ENCODE results near the gene MAP1S.

The MAP1S gene, protein sequence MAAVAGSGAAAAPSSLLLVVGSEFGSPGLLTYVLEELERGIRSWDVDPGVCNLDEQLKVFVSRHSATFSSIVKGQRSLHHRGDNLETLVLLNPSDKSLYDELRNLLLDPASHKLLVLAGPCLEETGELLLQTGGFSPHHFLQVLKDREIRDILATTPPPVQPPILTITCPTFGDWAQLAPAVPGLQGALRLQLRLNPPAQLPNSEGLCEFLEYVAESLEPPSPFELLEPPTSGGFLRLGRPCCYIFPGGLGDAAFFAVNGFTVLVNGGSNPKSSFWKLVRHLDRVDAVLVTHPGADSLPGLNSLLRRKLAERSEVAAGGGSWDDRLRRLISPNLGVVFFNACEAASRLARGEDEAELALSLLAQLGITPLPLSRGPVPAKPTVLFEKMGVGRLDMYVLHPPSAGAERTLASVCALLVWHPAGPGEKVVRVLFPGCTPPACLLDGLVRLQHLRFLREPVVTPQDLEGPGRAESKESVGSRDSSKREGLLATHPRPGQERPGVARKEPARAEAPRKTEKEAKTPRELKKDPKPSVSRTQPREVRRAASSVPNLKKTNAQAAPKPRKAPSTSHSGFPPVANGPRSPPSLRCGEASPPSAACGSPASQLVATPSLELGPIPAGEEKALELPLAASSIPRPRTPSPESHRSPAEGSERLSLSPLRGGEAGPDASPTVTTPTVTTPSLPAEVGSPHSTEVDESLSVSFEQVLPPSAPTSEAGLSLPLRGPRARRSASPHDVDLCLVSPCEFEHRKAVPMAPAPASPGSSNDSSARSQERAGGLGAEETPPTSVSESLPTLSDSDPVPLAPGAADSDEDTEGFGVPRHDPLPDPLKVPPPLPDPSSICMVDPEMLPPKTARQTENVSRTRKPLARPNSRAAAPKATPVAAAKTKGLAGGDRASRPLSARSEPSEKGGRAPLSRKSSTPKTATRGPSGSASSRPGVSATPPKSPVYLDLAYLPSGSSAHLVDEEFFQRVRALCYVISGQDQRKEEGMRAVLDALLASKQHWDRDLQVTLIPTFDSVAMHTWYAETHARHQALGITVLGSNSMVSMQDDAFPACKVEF

GRCh38 chr19:17718947-17719711, at the start of gene MAP1S:
MAP1S (plus strand) TSS chr19:17719480; CDS start chr19:17719503, 23 bp downstream.
- DNase-seq (ENCODE audit: low read depth in 3 of 3): peak; percentile 31 to 60 (median 44)

GRCh38 chr19:17671906-17672305, 47.4 kb upstream of the MAP1S start:
- DNase-seq (ENCODE audit: low read depth in 3 of 3): no peak

DNA sequence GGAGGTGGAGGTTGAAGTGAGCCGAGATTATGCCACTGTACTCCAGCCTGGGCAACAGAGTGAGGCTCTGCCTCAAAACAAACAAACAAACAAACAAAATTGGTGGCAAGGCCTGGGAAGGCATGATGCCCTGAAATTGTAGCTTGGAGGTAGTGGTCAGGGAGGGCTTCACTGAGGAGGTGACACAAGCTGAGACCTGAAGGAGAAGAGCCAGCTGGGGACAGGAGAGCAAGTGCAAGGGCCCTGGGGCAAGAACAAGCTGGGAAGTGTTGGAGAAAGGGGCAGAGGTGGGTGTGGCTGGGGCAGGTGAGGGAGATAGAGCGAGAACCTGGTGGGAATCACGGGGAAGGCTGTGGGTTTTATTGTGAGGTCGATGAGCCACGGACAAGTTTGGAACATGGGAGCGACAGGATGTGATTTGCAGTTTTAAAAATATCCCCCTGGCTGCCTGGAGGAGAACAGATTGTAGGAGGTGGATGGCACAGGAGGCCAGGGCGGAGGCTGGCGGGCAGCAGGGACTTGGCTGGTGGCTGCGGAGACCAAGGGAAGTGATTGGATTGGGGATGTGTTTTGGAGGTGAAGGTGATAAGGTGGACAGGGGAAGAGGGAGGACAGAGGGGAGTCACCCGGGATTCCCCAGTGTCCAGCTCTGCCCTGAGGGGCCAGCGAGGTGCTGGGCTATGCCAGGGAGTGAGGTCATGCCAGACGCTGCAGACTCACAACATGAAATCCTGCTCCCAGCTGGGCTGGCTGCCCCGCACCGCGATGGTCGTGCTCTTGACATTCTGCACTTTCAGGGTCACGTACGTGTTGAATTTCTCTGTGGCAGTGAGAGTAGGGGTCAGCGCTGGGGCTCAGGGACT, 45.1 kb upstream of the MAP1S start:
- no peak for DNase-seq (ENCODE audit: low read depth in 3 of 3)

DNA sequence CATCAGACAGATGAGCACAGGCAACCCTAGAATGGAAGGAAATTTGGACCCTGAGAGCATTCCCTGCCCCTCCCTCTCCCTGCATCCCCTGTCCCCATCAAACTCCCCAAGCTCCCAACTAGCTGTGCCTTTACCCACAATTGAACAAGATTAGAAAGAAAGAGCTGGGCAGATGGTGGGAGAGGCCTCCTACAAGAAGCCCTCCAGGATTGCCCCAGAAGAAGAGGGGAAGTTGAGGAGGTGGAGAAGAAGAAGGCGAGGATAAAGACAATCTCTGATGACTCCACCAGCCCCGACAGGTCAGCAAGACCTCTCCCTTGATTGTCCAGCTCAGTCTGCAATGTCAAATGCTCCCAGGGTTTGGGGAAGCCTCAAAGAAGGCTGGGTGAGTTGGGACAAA, 43.0 kb upstream of the MAP1S start:
- DNase-seq (ENCODE audit: low read depth in 3 of 3): no peak

- DNase-seq (ENCODE audit: low read depth in 3 of 3): no peak
These were observed 42.3 kb upstream of the MAP1S start for GRCh38 chr19:17677002-17677401.

DNA sequence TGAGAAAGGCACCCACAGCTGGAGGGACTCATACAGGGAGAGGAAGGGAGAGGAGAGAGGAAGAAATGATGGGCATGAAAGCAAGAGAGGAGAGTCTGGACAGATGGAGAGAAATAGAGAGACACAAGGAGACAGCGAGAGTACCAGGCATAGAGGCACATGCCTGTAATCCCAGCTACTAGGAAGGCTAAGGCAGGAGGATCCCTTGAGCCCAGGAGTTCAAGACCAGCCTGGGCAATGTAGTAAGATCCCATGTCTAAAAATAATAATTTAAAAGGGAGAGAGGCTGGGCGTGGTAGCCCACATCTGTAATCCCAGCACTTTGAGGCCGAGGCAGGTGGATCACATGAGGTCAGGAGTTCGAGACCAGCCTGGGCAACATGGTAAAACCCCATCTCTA, 40.4 kb upstream of the MAP1S start:
- no peak for DNase-seq (ENCODE audit: low read depth in 3 of 3)

DNA sequence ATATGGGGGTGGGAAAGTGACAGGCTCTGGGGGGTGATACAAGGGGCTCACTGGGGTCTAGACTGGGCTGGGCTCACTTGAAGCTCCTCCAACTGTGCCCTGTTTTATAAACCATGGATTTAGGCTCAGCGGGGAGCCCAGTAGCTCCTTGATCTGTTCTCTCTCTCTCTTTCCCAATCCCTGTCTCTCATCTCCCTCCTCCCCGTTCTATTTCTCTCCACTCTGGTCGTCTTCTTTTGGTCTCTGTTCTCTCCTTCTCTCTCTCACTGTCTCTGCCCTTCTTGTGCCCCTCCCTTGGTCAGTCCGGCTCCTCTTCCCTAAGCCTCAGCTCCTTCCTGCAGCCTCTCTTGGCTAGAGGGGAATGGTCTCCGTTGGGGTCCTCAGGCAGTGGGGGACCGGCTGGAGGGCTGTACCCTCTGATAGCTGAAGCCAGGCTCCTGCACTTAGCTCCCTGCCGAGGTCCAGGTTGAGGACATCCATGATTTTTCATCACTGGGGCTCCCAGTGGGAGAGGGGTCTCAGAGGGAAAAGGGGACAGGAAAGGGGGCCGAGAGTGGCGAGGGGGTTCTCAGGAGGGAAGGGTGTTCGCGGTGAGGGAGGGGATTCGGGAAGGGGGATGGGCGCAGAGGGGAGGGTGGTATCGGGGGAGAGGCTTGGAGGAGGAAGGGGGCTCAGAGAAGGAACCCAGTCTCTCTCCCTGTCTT, 39.6 kb upstream of the MAP1S start:
- DNase-seq (ENCODE audit: low read depth in 3 of 3): no peak

DNA sequence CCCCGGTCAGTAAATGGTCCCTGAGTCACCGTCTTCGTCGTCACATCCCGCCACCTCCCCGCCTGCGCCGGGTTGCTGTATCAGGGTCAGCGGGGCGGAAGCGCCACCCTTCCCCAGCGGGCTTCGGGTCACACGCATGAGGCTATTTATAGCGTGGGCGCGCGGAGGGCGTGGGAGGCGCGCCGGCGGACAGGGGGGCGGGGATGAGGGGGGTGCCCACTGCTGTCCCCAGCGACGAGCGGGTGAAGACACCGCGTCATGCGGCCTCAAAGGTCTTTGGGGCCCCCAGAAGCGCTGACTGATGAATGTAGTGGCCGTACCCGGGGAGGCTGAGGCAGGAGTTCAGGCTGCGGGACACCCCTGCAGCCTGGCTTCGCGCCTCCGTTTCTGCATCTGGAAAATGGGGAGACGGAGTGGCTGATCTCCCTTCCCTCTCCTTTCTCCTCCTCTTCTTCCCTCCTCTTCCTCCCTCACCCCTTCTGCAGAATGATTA, 39.0 kb upstream of the MAP1S start:
- peak in 1 of 3 experiments; percentile 18 for DNase-seq (ENCODE audit: low read depth in 3 of 3)

DNA sequence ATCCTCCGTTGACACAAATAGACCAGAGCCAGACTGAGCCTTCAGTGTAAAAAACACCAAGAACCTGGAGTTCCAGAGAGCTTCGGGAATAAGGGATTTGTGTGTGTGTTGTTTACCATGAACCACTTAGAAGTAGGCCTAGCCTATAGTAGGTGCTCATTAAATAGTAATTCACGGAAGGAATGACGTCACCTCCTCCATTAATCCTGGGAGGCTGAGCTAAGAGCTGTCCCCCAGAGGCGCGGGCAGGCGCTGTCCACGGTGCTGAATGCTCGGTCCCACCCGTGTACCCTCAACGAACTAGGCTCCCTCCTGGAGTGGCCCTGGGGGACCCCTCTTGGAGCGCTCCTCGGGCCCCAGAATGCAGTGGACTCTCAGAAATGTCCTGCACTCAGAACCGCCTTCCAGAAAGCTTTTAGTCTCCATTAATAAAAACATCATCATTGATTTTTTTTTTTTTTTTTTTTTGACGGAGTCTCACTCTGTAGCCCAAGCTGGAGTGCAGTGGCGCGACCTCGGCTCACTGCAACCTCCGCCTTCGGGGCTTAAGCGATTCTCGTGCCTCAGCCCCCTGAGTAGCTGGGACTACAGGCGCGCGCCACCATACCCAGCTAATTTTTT, 37.7 kb upstream of the MAP1S start:
- no peak for DNase-seq (ENCODE audit: low read depth in 3 of 3)

DNA sequence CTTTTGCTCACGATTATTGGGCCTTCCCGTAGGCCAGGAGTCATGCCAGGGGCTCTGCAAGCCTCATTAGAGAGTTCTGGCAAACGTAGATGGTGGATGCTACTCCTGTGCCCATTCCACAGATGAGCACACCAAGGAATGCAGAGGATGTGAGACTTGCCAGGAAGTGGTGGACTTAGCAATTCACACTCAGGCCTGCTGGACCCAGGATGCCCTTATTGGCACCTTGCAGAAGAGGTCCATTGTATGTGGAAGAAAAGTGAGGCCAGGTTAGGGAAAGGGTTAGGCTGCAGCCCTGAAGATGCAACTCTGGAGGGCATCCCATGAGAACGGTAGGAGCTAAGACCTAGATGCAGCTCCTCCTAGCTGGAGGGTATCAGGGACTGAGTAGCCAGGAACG, 37.0 kb upstream of the MAP1S start:
- no peak for DNase-seq (ENCODE audit: low read depth in 3 of 3)

DNA sequence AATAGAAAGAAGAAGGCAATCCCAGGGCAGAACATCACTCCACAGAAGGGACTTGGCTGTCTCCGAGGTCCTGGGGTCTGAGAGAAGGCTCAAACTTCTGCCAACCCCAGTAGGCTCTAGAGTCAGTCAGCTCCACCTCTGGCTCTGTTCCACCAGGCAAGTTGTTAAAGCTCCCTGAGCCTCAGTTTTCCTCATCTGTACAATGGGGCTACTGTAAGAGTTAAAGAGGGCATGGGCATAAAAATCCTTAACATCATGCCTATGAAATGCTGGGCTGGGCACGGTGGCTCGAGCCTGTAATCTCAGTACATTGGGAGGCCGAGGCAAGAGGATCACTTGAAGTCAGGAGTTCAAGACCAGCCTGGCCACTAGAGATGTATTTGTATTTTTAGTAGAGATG, 36.2 kb upstream of the MAP1S start:
- DNase-seq (ENCODE audit: low read depth in 3 of 3): no peak

DNA sequence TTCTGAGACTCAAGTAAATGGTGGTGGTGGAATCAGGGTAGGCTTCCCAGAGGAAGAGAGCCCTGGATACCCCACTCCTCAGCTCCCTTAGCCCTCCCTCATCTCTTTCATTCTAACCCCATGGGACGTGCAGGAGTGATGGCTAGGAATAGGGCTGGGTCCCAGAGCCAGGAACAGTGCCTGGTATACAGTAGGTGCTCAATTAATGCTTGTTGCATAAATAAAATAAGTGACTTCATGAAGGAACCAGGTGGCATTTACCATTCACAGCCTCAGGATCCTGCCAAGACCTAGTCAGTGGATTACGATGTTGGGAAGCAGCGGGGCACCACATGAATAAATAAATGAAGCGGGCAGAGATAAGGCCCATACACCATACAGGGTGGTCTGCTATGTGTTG, 35.0 kb upstream of the MAP1S start:
- DNase-seq (ENCODE audit: low read depth in 3 of 3): no peak

GRCh38 chr19:17685451-17686022, 33.7 kb upstream of the MAP1S start:
- DNase-seq (ENCODE audit: low read depth in 3 of 3): no peak

DNA sequence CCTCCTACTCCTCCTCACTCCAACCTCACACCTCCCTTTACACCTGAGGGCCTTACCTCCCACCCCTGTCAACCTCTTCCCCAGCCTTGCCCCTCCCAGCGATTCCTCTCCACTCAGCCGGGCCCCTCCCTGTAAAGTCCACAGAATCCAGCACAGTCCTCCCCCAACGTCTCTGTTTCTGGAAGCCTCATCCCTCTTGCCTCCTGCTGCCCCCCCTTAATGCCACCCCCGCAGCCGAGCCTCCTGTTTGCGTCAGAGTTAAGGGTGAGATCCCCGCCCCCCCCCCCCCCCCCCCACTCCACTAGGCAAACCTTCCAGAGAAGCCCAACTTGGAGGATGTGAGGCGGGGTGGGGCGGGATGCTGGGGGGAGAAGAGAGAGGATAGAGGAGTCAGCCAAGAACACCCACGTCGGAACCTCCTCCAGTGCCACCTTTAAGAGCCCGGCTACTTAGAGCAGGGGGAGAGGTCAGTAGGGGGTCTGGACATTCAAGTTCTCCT, 33.2 kb upstream of the MAP1S start:
- no peak for DNase-seq (ENCODE audit: low read depth in 3 of 3)

- DNase-seq (ENCODE audit: low read depth in 3 of 3): no peak
These were observed 32.7 kb upstream of the MAP1S start for GRCh38 chr19:17686592-17687024.

GRCh38 chr19:17687141-17687856, 32.0 kb upstream of the MAP1S start:
- no peak for DNase-seq (ENCODE audit: low read depth in 3 of 3)

DNA sequence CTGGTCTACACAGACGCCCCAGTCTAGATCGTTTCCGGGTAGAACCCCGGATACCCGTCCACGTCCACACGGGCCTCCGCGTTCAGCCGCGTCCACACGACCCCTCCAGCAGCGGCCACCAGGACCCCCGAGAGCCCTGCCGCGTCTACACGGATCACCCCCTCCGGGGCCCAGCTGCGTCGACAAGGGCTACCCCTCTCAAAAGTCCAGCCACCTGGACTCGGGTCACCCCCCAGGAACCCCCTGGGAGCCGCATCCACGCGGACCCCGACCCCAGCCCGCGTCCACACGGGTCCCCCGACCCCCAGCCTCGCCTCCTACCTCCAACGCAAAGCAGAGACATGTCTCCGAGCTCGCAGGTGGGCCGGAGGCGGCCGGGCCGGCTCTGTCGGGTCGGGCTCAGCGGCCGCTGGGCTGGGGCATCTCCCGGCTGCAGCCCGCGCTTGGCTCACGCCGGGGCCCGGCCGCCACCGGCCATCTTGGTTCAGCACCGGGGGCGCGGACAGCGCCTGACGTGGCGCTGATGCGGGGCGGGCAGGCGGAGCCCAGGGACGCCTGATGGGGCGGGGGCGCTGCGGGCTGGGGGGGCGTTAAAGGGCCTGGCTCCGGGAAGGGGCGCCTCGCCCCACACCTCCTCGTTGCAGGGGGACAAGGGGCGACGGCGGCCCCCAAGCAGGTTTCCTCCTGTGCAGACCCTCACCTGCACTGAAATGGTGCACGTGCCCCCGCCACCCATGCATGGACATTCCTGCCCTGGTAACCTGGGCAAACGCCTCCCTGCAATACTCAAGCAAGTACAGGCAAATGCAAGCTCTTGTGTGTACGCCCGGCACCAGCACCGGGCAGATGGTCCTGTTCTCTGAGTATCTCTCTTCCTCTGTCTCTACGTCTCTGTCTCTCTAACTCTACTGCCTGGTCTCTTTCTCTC, 31.2 kb upstream of the MAP1S start, which contains the start of gene UNC13A:
UNC13A (minus strand) TSS at position 498 of the 928 bp plus-strand sequence; CDS start at position 343, 155 bp downstream.
- DNase-seq (ENCODE audit: low read depth in 3 of 3): peak in 1 of 3 experiments; percentile 18
